Measurements from ENCODE around the gene YIPF5.

The YIPF5 gene

GRCh38 chr5:144125163-144125726 lies 45.2 kb downstream of the YIPF5 start:
- Histone ChIP-seq H3K27me3 (ENCODE audit: control insufficient read depth, insufficient read depth, low read length) (no peaks in the 10 kb centered on the region), H3K9ac (ENCODE audit: low read depth, low read length) (no peak overlapping the region), H3K4me3 (ENCODE audit: low read depth, low read length) (no peak overlapping the region), H3K4me1 (ENCODE audit: control insufficient read depth, insufficient read depth, low read length) (peaks cover 7% of the 10 kb centered on the region; the same call in 1 of the 2 replicates), H3K36me3 (ENCODE audit: control insufficient read depth, insufficient read depth, low read length) (no peaks in the 10 kb centered on the region), H3K27ac (ENCODE audit: low read depth, low read length) (no peak overlapping the region), H3K9me3 (ENCODE audit: control insufficient read depth, insufficient read depth, low read length) (no peaks in the 10 kb centered on the region)

- Histone ChIP-seq H3K27me3 (ENCODE audit: control insufficient read depth, insufficient read depth, low read length) (no peaks in the 10 kb centered on the region), H3K4me3 (ENCODE audit: low read depth, low read length) (no peak overlapping the region), H3K36me3 (ENCODE audit: control insufficient read depth, insufficient read depth, low read length) (no peaks in the 10 kb centered on the region), H3K9ac (ENCODE audit: low read depth, low read length) (no peak overlapping the region), H3K4me1 (ENCODE audit: control insufficient read depth, insufficient read depth, low read length) (peaks cover 7% of the 10 kb centered on the region; the same call in 1 of the 2 replicates), H3K27ac (ENCODE audit: low read depth, low read length) (no peak overlapping the region), H3K9me3 (ENCODE audit: control insufficient read depth, insufficient read depth, low read length) (no peaks in the 10 kb centered on the region)
Observed at GRCh38 chr5:144122641-144123040, 47.8 kb downstream of the YIPF5 start.

DNA sequence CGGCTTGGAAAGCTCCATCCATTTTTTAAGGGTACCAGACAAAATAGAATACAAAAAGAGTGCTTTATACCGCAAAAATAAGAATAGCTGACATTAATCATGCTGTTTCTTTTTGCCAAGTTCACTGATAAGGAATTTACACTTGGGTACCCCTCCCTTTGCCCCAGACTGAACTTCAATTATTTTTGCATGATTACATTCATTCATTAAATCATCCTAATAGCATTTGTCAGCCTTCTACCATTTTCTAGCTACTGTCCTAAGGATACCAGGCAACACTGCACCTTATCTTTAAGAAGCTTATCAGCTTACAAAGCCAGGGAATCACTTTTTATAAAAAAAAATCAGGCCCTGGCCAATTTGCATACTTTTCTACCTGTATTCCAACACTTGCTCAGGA lies 48.4 kb downstream of the YIPF5 start:
- no peaks in the 10 kb centered on the region for H3K36me3 ChIP-seq (ENCODE audit: control insufficient read depth, insufficient read depth, low read length)
- H3K9me3 ChIP-seq (ENCODE audit: control insufficient read depth, insufficient read depth, low read length), result no peaks in the 10 kb centered on the region
- no peak overlapping the region for H3K4me3 ChIP-seq (ENCODE audit: low read depth, low read length)
- no peak overlapping the region for H3K9ac ChIP-seq (ENCODE audit: low read depth, low read length)
- H3K27me3 ChIP-seq (ENCODE audit: control insufficient read depth, insufficient read depth, low read length), result no peaks in the 10 kb centered on the region
- peaks cover 7% of the 10 kb centered on the region; the same call in 1 of the 2 replicates for H3K4me1 ChIP-seq (ENCODE audit: control insufficient read depth, insufficient read depth, low read length)
- H3K27ac ChIP-seq (ENCODE audit: low read depth, low read length), result no peak overlapping the region

GRCh38 chr5:144121577-144121976 lies 48.9 kb downstream of the YIPF5 start:
- Histone ChIP-seq H3K27ac (ENCODE audit: low read depth, low read length) (no peak overlapping the region), H3K27me3 (ENCODE audit: control insufficient read depth, insufficient read depth, low read length) (no peaks in the 10 kb centered on the region), H3K9me3 (ENCODE audit: control insufficient read depth, insufficient read depth, low read length) (no peaks in the 10 kb centered on the region), H3K36me3 (ENCODE audit: control insufficient read depth, insufficient read depth, low read length) (no peaks in the 10 kb centered on the region), H3K4me1 (ENCODE audit: control insufficient read depth, insufficient read depth, low read length) (peaks cover 7% of the 10 kb centered on the region; the same call in 1 of the 2 replicates), H3K4me3 (ENCODE audit: low read depth, low read length) (no peak overlapping the region), H3K9ac (ENCODE audit: low read depth, low read length) (no peak overlapping the region)

GRCh38 chr5:144120661-144121180 lies 49.7 kb downstream of the YIPF5 start:
- Histone ChIP-seq H3K36me3 (ENCODE audit: control insufficient read depth, insufficient read depth, low read length) (no peaks in the 10 kb centered on the region), H3K27me3 (ENCODE audit: control insufficient read depth, insufficient read depth, low read length) (no peaks in the 10 kb centered on the region), H3K4me3 (ENCODE audit: low read depth, low read length) (no peak overlapping the region), H3K9me3 (ENCODE audit: control insufficient read depth, insufficient read depth, low read length) (no peaks in the 10 kb centered on the region), H3K27ac (ENCODE audit: low read depth, low read length) (no peak overlapping the region), H3K9ac (ENCODE audit: low read depth, low read length) (no peak overlapping the region), H3K4me1 (ENCODE audit: control insufficient read depth, insufficient read depth, low read length) (peaks cover 7% of the 10 kb centered on the region; the same call in 1 of the 2 replicates)

- H3K27me3 ChIP-seq (ENCODE audit: control insufficient read depth, insufficient read depth, low read length), result no peaks in the 10 kb centered on the region
- H3K9me3 ChIP-seq (ENCODE audit: control insufficient read depth, insufficient read depth, low read length), result no peaks in the 10 kb centered on the region
- no peaks in the 10 kb centered on the region for H3K4me1 ChIP-seq (ENCODE audit: control insufficient read depth, insufficient read depth, low read length)
- no peak overlapping the region for H3K27ac ChIP-seq (ENCODE audit: low read depth, low read length)
- no peak overlapping the region for H3K9ac ChIP-seq (ENCODE audit: low read depth, low read length)
- no peaks in the 10 kb centered on the region for H3K36me3 ChIP-seq (ENCODE audit: control insufficient read depth, insufficient read depth, low read length)
- H3K4me3 ChIP-seq (ENCODE audit: low read depth, low read length), result no peak overlapping the region
Observed at GRCh38 chr5:144117412-144117811, 53.0 kb downstream of the YIPF5 start.

- Histone ChIP-seq H3K9ac (ENCODE audit: low read depth, low read length) (no peak overlapping the region), H3K36me3 (ENCODE audit: control insufficient read depth, insufficient read depth, low read length) (no peaks in the 10 kb centered on the region), H3K4me3 (ENCODE audit: low read depth, low read length) (no peak overlapping the region), H3K27ac (ENCODE audit: low read depth, low read length) (no peak overlapping the region), H3K27me3 (ENCODE audit: control insufficient read depth, insufficient read depth, low read length) (no peaks in the 10 kb centered on the region), H3K9me3 (ENCODE audit: control insufficient read depth, insufficient read depth, low read length) (no peaks in the 10 kb centered on the region), H3K4me1 (ENCODE audit: control insufficient read depth, insufficient read depth, low read length) (no peaks in the 10 kb centered on the region)
Observed at GRCh38 chr5:144114571-144114970, 55.9 kb downstream of the YIPF5 start.

Measured in HUES48 (cell line).